Stimulated activated CD4-positive, alpha-beta T cell treated with anti-CD3 and anti-CD28 coated beads, Interleukin-12 subunit alpha, Interleukin-12 subunit beta, amount 100 ng/mL, for 4 hours (primary cell): ENCODE data around the gene IRX6.

Experiments used
- DNase-seq: peaks from one replicate; pipeline ENCODE4 v3.0.0-alpha.2; 2020

Gene IRX6

DNA sequence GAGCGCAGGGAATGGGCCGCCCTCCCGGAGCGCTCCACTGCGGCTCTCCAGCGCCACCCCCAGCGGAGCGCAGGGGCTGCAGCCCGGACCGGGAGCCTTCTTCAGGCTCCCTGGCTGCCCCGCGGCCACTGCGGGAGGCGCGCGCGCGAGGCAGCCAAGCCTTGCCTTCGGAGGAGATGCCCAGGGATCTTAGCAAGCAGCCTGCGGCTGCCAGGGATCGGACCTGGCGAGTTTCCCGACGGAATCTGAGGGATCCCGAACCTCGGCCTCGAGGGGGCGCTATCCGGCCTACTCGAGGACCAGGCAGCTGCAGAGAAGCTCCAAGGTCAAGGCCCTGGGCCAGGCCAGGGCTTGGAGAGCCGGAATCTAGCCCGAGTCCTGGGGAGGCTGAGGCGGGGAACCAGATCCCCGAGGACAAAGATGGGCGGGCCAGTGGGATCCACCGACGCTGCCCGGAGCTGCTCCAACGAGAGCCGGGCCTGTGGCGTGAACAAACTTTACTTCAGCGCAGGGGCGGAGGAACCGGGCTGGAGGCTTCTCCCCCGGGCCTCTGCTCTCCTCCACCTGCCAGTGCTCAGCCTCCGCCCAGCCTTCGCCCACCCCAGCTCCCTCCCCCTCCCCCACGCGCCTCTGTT lies at the start of gene IRX6:
IRX6 (plus strand) TSS at position 567 of the 635 bp plus-strand sequence. CDS start 889 bp downstream, outside the sequence.
- no peak for DNase-seq

DNA sequence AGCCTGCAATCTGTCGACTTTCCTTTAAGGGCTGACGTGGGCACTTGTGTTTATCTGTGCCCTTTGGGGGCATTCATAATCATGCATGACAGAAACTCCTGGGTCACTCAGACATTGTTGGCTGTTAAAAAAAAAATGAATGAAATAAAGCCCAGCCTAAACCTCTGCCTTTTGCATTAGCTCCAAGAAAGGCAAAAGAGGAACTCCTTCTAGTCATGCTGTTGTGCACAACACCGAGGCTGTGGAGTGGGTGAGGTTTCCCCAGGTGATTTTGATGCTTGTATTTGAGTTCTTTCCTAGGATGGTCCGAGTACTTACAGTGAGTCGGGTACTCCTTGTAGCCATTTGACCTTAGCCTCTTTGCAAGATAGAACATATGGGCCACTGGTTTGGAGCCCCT lies 49.6 kb upstream of the IRX6 start:
- no peak for DNase-seq

GRCh38 chr16:55275167-55275566 lies 48.8 kb upstream of the IRX6 start:
- DNase-seq: no peak

DNA sequence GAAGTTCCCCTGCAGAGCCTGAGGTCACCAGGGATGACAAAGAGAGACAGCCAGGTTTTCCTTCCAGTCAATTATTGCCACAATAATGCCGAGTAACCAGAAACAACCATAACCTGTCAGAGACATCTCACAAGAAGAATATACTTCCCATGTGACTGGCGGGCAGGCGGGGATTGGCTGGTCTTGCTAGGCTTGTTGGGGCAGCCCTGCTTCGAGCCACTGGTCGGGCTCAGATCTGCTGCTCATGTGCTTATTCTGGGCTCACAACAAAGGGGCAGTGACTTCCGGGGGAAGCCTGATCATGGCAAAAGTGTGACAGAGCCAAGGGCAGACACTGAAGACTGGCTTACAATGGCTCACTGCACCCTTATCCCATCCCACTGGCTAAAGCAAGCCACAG lies 48.1 kb upstream of the IRX6 start:
- no peak for DNase-seq

DNA sequence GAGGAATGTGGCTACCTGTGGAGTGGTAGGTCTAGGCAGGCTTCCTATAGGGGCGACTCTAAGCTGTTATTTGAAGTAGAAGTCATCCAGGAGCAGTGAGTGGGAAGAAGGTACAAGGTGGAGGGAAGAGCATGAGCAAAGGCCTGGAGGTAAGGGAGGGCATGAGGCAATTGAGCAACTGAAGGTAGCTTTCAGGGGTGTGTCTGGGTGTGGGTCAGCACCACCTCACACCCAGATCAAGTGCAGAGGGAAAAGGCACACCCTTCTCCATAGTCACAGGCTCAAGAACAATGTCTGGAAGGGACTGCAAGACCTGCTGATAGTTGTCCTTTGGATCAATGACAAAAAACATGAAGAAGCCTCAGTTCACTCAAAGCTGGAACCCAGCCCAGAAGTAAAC lies 46.5 kb upstream of the IRX6 start:
- no peak for DNase-seq

DNA sequence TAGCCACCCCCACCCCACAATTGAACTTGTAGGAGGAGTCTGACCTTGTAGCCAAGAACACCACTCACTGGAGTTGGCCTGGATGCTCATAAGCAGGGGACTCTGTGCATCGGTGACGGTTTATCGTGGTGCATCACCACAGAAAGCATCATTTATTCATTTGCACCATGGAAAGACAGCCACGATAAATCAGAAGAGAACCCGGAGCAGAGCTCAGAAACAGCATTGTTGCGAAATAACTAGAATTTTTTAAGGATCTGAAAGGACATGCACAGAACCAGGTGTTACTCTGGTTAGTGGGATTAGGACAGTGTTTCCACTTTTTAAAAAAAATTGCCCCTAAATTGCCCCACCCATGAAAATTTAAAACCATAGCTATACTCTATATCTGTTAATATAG lies 44.4 kb upstream of the IRX6 start:
- no peak for DNase-seq

DNA sequence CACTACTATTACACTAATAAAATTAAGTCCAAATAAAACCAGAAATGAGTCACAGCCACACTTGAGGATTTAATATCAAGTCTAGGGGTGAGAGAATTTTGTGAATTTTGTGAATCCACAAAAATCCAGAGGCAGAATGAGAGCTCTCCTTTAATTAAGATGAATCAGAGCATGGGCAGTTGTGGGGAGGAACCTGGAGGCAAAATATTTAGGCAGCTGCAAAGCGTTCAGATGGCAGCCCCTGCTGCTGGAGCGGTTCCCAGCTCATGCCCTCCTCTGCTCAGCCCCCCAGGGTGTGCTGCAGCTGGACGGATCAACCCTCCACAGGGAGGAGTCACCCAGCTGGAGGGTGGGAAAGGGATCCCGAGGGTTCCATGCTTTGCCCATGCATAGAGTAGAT lies 43.4 kb upstream of the IRX6 start:
- DNase-seq: no peak

DNA sequence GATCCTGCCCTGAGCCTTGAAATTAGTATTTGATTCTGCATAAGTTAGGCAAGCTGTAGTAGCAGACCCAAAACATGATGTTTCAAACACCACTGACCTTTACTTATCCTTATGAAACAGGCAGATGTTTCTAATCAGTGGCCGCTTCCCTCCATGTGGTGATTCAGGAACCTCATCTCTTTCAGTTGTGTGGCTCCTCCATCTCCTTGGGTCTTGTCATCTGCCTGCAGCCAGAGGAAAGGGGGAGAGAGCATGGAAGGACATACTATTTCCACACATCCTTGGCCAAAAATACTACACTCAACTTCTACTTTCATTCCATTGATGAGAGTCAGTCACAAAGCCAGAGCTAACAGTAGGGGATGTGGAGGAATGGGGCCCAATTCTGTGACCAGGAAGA lies 41.6 kb upstream of the IRX6 start:
- no peak for DNase-seq

GRCh38 chr16:55283812-55284717 lies 39.9 kb upstream of the IRX6 start:
- DNase-seq: no peak

- DNase-seq: no peak
These were observed 39.3 kb upstream of the IRX6 start for GRCh38 chr16:55284718-55285099.

- no peak for DNase-seq
These were observed 38.4 kb upstream of the IRX6 start for GRCh38 chr16:55285586-55285985.

DNA sequence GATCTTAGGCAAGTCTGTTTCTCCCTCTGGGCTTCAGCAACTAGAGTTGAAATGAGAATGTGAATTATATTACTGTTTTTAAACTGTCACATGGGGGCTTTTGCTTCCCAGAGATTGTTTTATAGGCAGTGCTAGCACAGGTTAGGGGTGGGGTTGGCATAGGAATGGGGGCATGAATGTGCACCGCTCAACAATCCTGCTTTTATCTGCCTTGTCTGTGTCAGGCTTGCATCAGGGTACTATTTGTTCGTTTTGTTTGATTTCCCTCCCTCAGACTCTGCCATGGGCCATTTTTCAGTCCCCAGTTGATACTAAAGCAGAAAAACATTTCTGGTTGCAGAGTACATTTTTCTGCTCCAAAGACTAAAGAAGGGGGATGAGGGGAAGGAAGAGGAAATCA lies 34.6 kb upstream of the IRX6 start:
- no peak for DNase-seq

GRCh38 chr16:55291847-55292246 lies 32.2 kb upstream of the IRX6 start:
- no peak for DNase-seq

DNA sequence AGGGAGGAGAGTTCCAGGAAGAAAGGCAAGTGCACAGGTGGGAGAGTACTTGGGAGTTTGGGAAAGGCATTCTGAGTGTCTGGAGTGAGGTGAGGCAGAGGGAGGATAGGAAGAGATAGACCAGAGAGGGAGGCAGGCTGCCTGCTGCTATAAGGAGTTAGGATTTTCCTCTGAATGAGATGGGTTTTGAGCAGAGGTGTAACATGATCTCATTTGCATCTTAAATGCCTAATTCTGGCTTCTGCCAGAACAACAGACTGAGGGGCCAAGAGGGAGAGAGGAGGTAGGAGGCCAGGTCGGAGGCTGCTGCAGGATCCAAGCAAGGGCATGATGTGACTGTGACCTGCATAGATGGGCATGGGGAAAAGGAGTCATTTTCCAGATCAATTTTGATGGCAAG lies 31.5 kb upstream of the IRX6 start:
- DNase-seq: no peak

DNA sequence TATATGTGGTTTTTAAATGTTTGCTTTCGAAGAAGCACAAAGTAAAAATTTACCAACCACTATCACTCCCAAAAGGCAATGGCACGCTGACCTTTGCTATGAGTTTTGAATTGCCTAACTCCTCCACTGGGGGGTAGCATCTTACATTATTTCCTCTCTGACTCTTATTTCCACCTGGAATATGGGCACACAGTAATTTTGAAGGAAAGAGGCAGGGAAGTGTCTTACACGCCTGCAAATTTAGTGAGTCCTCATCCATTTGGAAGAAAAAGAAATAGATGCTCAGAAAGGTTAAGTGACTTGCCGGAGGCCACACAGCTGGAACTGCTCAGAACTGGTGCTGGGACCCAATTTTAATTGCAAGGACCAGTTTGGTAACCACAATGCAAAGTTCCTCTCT lies 29.9 kb upstream of the IRX6 start:
- DNase-seq: no peak

- DNase-seq: no peak
These were observed 29.1 kb upstream of the IRX6 start for GRCh38 chr16:55294931-55295342.

DNA sequence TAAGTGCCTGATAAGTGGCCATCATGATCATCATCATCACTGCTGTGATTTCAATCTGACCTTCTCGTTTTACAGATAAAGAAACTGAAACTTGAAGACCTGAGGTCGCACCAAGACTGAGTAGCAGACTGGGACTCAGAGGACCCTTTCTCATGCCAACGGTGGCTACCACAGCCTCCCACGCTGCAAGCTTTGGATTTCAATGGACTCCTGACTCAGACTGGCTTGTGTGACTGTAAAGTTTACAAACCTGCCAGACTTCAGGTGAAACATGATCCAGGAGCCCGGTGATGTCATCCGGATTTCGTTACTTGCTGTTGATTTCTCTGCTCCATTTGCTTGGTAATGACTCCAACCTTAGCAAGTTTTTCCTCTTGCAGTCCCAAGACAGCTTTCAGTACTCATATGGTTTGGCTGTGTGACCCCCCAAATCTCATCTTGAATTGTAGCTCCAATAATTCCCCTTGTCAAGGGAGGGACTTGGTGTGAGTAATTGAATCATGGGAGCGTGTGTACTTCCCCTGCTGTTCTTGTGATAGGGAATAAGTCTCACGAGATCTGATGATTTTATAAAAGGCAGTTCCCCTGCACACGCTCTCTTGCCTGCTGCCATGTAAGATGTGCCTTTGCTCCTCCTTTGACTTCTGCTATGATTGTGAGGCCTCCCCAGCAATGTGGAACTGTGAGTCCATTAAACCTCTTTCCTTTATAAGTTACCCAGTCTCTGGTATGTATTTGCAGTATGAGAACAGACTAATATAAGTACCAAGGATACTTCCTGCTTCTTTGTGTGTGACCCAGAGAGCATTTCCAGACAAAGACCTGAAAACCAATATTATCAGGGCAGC lies 26.7 kb upstream of the IRX6 start:
- no peak for DNase-seq

DNA sequence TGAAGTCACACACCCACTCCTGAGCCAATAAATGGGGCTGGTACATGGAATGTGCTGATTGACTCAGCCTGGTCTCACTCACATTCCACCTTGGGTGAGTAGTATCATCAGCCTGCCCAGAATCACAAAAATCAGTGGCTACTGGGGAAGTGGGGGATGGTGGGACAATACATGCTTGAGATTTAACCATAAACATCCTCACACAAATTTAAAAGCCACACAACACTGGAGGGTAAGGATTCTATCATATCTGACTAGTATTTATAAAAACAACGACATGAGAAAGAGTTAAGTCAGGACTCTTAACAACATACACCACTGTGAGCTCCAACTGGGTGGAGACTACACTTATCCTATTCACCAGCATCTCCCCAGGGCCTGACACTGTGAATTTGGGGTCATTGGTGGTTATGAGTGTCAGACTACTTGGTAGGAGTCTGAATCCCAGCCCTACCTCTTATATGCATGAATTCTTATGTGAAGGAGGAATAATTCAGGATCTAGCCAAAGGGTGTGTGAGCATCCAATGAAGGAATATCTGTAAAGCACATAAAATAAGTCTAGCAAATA lies 26.0 kb upstream of the IRX6 start:
- no peak for DNase-seq

GRCh38 chr16:55301385-55302008 lies 22.5 kb upstream of the IRX6 start:
- no peak for DNase-seq

DNA sequence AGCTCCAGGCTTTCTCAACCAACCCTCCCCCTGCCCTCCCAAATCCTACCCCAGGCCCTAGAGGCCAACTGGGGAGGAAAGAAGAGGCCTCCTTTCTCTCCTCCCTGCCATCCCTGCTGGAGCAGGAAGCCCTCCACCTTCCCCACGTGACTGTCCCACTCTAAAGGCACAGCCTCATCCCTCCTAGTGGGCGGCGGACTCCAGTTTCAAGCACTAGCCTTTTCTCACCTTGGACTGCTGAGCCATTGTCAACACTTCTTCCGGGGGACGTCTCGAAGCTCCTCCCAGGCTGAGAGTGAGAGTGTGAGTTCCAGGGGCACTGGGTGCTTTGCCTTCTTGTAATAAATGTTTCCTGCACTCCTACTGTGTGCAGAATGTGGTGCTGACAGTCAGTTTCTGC lies 21.4 kb upstream of the IRX6 start:
- no peak for DNase-seq

- no peak for DNase-seq
These were observed 15.0 kb upstream of the IRX6 start for GRCh38 chr16:55308973-55309372.

- DNase-seq: no peak
These were observed 1.7 kb upstream of the IRX6 start for GRCh38 chr16:55322327-55322726.
